OCI-LY7 (cell line): Measurements from ENCODE around the gene SOAT2. TPM values are rescaled to one million over a fixed set of nuclear protein-coding genes. Genes with fewer than 3 reads are reported as not detected.

Source experiments
- BruUV-seq: library from RNA; stranded (reverse); fragments of 400-500 nt; replicated peaks from 2 replicates; lab custom pipeline; 2021; lab: Mats Ljungman, UMichigan
- CTCF ChIA-PET: fragments of 300-600 bp; sonication (Branson Sonifier 250); formaldehyde crosslinking; loops from one replicate; lab custom pipeline; 2022; ENCODE audit warnings: antibody characterized with exemption; ENCODE audit not compliant: unreplicated experiment; lab: Charles Lee
- POLR2A ChIA-PET: fragments of 300-600 bp; sonication (Branson Sonifier 250); formaldehyde crosslinking; loops from one replicate; lab custom pipeline; 2022; ENCODE audit warnings: antibody characterized with exemption; lab: Charles Lee
- DNase-seq: peaks from one replicate; pipeline ENCODE4 v3.0.0-alpha.2; 2015; ENCODE audit warnings: low spot score
- H2AFZ ChIP-seq: fragments of 200-600 bp; sonication (generic), shearing (Covaris generic); 2 replicates; pipeline ENCODE4 v1.6.1; 2014; ENCODE audit warnings: mild to moderate bottlenecking, antibody characterized with exemption, low read length, moderate library complexity
- H3K27ac ChIP-seq: fragments of 200-600 bp; sonication (generic); 2 replicates; pipeline ENCODE4 v1.5.1; 2014; ENCODE audit warnings: mixed run types, low read depth, mild to moderate bottlenecking, moderate library complexity, low read length, inconsistent platforms; ENCODE audit not compliant: poor library complexity, severe bottlenecking
- H3K36me3 ChIP-seq: fragments of 200-600 bp; sonication (generic); 2 replicates; pipeline ENCODE4 v1.6.1; 2014; ENCODE audit warnings: mild to moderate bottlenecking, antibody characterized with exemption, low read length, moderate library complexity, mixed read lengths; ENCODE audit not compliant: insufficient read depth
- H3K4me1 ChIP-seq: fragments of 200-600 bp; sonication (generic); 2 replicates; pipeline ENCODE4 v1.5.1; 2014; ENCODE audit warnings: mild to moderate bottlenecking, low read length; ENCODE audit not compliant: insufficient read depth, poor library complexity, severe bottlenecking
- H3K4me2 ChIP-seq: fragments of 200-600 bp; sonication (generic); 2 replicates; pipeline ENCODE4 v1.6.1; 2014; ENCODE audit warnings: mild to moderate bottlenecking, low read length
- H3K4me3 ChIP-seq: fragments of 200-600 bp; sonication (generic); 2 replicates; pipeline ENCODE4 v1.5.1; 2014; ENCODE audit warnings: mild to moderate bottlenecking, low read depth, low read length; ENCODE audit not compliant: poor library complexity, severe bottlenecking
- H3K79me2 ChIP-seq: fragments of 200-600 bp; sonication (generic); 2 replicates; pipeline ENCODE4 v1.6.1; 2016; ENCODE audit warnings: low read depth, mild to moderate bottlenecking, low read length, moderate library complexity, mixed read lengths; ENCODE audit not compliant: insufficient read depth
- H3K9me2 ChIP-seq: fragments of 200-600 bp; sonication (generic); 2 replicates; pipeline ENCODE4 v1.6.1; 2016; ENCODE audit warnings: mild to moderate bottlenecking, low read length, mixed read lengths; ENCODE audit not compliant: insufficient read depth
- H3K9me3 ChIP-seq: fragments of 200-600 bp; sonication (generic); 2 replicates; pipeline ENCODE4 v1.6.1; 2014; ENCODE audit warnings: mild to moderate bottlenecking, mixed run types, low read length, mixed read lengths
- H4K20me1 ChIP-seq: fragments of 200-600 bp; sonication (generic); 2 replicates; pipeline ENCODE4 v1.6.1; 2014; ENCODE audit warnings: mild to moderate bottlenecking, antibody characterized with exemption, low read length, moderate library complexity, mixed read lengths; ENCODE audit not compliant: insufficient read depth
- EZH2phosphoT487 ChIP-seq: fragments of 200-600 bp; sonication (generic); IDR thresholded peaks from 2 replicates; pipeline ENCODE4 v1.6.1; 2018; ENCODE audit warnings: low read depth, borderline replicate concordance, mild to moderate bottlenecking, mixed run types, antibody characterized with exemption, low read length, moderate library complexity, mixed read lengths
- intact Hi-C: fragments of 100-400 bp; cut with micrococcal nuclease; formaldehyde crosslinking; loops from one replicate; pipeline ENCODE4 v1.10.0; 2022; ENCODE audit not compliant: unreplicated experiment
- total RNA-seq, 2 experiments: library from RNA; depleted of rRNA in 1 of 2; stranded (reverse); fragments of >200 nt in 1 of 2; shearing (Covaris generic) in 1 of 2; gene quantifications; 2 replicates each; pipeline ENCODE4 v1.2.3, GENCODE V29; 2014 to 2022
- TF ChIP-seq, protein P1 (sequence below): fragments of 200-600 bp; sonication (generic); conservative IDR thresholded peaks from 2 replicates; pipeline ENCODE4 v1.5.1; 2014; ENCODE audit warnings: mild to moderate bottlenecking, antibody characterized with exemption, low read length, moderate library complexity, mixed read lengths

SOAT2 gene
- total RNA-seq, 2 experiments from 2014 or later: 0.06 to 1.8 TPM

GRCh38 chr12:53062011-53062961, 41.0 kb upstream of the SOAT2 start:
- Histone ChIP-seq H3K9me2 (no peaks in the 10 kb centered on the region), H3K79me2 (no peaks in the 10 kb centered on the region), H2AFZ (no peak overlapping the region), H3K9me3 (no peaks in the 10 kb centered on the region), H4K20me1 (no peaks in the 10 kb centered on the region), H3K4me1 (no peaks in the 10 kb centered on the region), H3K36me3 (peaks cover 17% of the 10 kb centered on the region; the same call in 1 of the 2 replicates), H3K4me2 (no peak overlapping the region), H3K27ac (no peak overlapping the region), H3K4me3 (no peak overlapping the region)
- no peak for DNase-seq
- CTCF ChIA-PET: interaction anchor here (1.0 kb wide), 1 partner anchor 40 kb away, joined by 4 read pairs; no protein-coding TSS in a partner anchor
- POLR2A ChIA-PET: no interaction called here
- intact Hi-C loops: no loop called here
- BruUV-seq: no TSS peak
- TF ChIP-seq, protein P1, sequence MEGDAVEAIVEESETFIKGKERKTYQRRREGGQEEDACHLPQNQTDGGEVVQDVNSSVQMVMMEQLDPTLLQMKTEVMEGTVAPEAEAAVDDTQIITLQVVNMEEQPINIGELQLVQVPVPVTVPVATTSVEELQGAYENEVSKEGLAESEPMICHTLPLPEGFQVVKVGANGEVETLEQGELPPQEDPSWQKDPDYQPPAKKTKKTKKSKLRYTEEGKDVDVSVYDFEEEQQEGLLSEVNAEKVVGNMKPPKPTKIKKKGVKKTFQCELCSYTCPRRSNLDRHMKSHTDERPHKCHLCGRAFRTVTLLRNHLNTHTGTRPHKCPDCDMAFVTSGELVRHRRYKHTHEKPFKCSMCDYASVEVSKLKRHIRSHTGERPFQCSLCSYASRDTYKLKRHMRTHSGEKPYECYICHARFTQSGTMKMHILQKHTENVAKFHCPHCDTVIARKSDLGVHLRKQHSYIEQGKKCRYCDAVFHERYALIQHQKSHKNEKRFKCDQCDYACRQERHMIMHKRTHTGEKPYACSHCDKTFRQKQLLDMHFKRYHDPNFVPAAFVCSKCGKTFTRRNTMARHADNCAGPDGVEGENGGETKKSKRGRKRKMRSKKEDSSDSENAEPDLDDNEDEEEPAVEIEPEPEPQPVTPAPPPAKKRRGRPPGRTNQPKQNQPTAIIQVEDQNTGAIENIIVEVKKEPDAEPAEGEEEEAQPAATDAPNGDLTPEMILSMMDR: 0 out of 2 replicates have a peak, but pooled peaks have one; percentile 17
- no peak for TF ChIP-seq EZH2phosphoT487

DNA sequence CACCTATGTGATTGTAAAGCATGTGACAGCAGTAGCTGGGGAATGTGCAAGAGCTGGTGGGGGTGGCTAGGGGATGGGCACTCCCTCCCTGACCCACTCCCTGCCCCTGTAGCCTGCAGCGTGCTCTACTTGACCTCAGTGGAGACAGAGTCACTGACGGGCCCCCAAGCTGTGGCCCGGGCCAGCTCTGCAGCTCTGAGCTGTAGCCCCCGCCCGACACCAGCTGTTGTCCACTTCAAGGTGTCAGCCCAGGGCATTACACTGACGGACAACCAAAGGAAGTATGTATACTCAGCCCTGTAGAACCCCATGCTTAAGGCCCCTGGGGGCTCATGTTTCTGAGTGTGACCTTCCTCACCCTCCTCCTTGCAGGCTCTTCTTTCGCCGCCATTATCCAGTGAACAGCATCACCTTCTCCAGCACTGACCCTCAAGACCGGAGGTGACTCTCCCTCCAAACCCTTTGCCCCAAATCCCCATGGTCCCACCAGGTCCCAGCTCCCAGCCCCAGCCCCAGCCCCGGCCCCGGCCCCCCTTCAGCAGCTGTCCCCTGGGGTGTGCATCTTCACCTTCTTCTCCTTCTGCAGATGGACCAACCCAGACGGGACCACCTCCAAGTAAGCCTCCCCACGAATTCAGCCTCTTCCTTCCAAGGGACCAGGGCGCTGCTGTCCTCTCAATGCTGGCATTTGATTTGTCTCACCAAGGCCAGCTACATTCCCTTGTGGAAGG, 40.1 kb upstream of the SOAT2 start:
- Histone ChIP-seq H3K36me3 (peaks cover 17% of the 10 kb centered on the region; the same call in 1 of the 2 replicates), H3K4me2 (no peak overlapping the region), H3K9me2 (no peaks in the 10 kb centered on the region), H3K79me2 (no peaks in the 10 kb centered on the region), H4K20me1 (no peaks in the 10 kb centered on the region), H3K9me3 (no peaks in the 10 kb centered on the region), H3K27ac (no peak overlapping the region), H3K4me1 (no peaks in the 10 kb centered on the region), H2AFZ (no peak overlapping the region), H3K4me3 (no peak overlapping the region)
- no TSS peak for BruUV-seq
- POLR2A ChIA-PET: interaction anchor here (0.5 to 0.7 kb wide), 2 partner anchors 127 to 176 kb away, joined by 3 read pairs; no protein-coding TSS in a partner anchor
- TF ChIP-seq EZH2phosphoT487: no peak
- TF ChIP-seq, protein P1: no peak
- intact Hi-C loops: no loop called here
- DNase-seq: no peak
- CTCF ChIA-PET: interaction anchor here (0.6 kb wide), 1 partner anchor 18 kb away, joined by 4 read pairs; no protein-coding TSS in a partner anchor
